GM12892 (cell line): ENCODE measurements around the gene ZDHHC11B. TPM values are rescaled to one million over a fixed set of nuclear protein-coding genes. Genes with fewer than 3 reads are reported as not detected.
"Not testable (repeated sequence)": the region's sequence is repeated elsewhere in the genome, so short reads cannot be mapped to it uniquely, and the experiment has no call there.

Experiments used
- DNase-seq: peaks from one replicate; pipeline ENCODE4 v3.0.0; 2011; ENCODE audit not compliant: insufficient read length
- FAIRE-seq: peaks from 2 replicates; lab custom pipeline; 2011; peaks lifted over from hg19 to GRCh38; lab: Jason Lieb, UNC
- POLR2A ChIP-seq: IDR thresholded peaks from 2 replicates; pipeline ENCODE4 v1.6.1; 2011; ENCODE audit warnings: low read depth, low read length, control low read depth
- POLR2AphosphoS5 ChIP-seq: IDR thresholded peaks from 2 replicates; pipeline ENCODE4 v1.6.1; 2011; ENCODE audit warnings: low read depth, low read length, control low read depth
- TAF1 ChIP-seq: IDR thresholded peaks from 2 replicates; pipeline ENCODE4 v1.6.1; 2011; ENCODE audit warnings: low read depth, mild to moderate bottlenecking, control low read depth, low read length, borderline replicate concordance
- polyA plus RNA-seq: library from polyadenylated mRNA; unstranded; fragments of >200 nt; gene quantifications from one replicate; pipeline ENCODE4 v1.2.1, GENCODE V29; 2012; ENCODE audit warnings: missing spikeins, inconsistent platforms; ENCODE audit not compliant: missing spikeins

Gene ZDHHC11B
- polyA plus RNA-seq: 0.15 TPM

- not testable (repeated sequence) for FAIRE-seq
- peak; percentile 85 for DNase-seq
Measured at GRCh38 chr5:784428-785177, at the start of gene ZDHHC11B. Gene ZDHHC11B, minus strand, starts transcription at chr5:784729. Its CDS starts 17,810 bp downstream, at chr5:766919.

GRCh38 chr5:834013-834412 lies 49.5 kb upstream of the ZDHHC11B start:
- FAIRE-seq, DNase-seq: not testable (repeated sequence)

- DNase-seq, FAIRE-seq: not testable (repeated sequence)
Measured at GRCh38 chr5:828194-828593, 43.7 kb upstream of the ZDHHC11B start.

GRCh38 chr5:825544-825943 lies 41.0 kb upstream of the ZDHHC11B start:
- DNase-seq, FAIRE-seq: not testable (repeated sequence)

- DNase-seq (no peak), FAIRE-seq (no peak)
- TF ChIP-seq POLR2AphosphoS5 (no peak), POLR2A (no peak), TAF1 (no peak)
Measured at GRCh38 chr5:821504-821903, 37.0 kb upstream of the ZDHHC11B start.

GRCh38 chr5:820245-820644 lies 35.7 kb upstream of the ZDHHC11B start:
- FAIRE-seq (no peak), DNase-seq (no peak)
- TF ChIP-seq POLR2AphosphoS5 (no peak), POLR2A (no peak), TAF1 (no peak)

- TF ChIP-seq POLR2AphosphoS5 (no peak), POLR2A (no peak), TAF1 (no peak)
- FAIRE-seq (no peak), DNase-seq (no peak)
Measured at GRCh38 chr5:819078-819477, 34.5 kb upstream of the ZDHHC11B start.

GRCh38 chr5:816176-816575 lies 31.6 kb upstream of the ZDHHC11B start:
- FAIRE-seq (no peak), DNase-seq (no peak)
- TF ChIP-seq TAF1 (no peak), POLR2AphosphoS5 (no peak), POLR2A (no peak)

- TF ChIP-seq TAF1: no peak
- TF ChIP-seq POLR2AphosphoS5: no peak
- DNase-seq: no peak
- no peak for FAIRE-seq
Measured at GRCh38 chr5:815449-815848, 30.9 kb upstream of the ZDHHC11B start.

- FAIRE-seq, DNase-seq: not testable (repeated sequence)
Measured at GRCh38 chr5:813575-813974, 29.0 kb upstream of the ZDHHC11B start.

GRCh38 chr5:811384-811783 lies 26.9 kb upstream of the ZDHHC11B start:
- DNase-seq, FAIRE-seq: not testable (repeated sequence)

GRCh38 chr5:807719-808514 lies 23.4 kb upstream of the ZDHHC11B start:
- not testable (repeated sequence) for FAIRE-seq, DNase-seq

- FAIRE-seq (no peak), DNase-seq (no peak)
Measured at GRCh38 chr5:801472-801871, 16.9 kb upstream of the ZDHHC11B start.

GRCh38 chr5:801055-801454 lies 16.5 kb upstream of the ZDHHC11B start:
- FAIRE-seq, DNase-seq: not testable (repeated sequence)

More at GRCh38 chr5:801472-801871, 16.9 kb upstream of the ZDHHC11B start:
- no peak for TF ChIP-seq POLR2AphosphoS5
- no peak for TF ChIP-seq POLR2A
- TF ChIP-seq TAF1: no peak

- not testable (repeated sequence) for FAIRE-seq, DNase-seq
Measured at GRCh38 chr5:798505-799138, 14.1 kb upstream of the ZDHHC11B start.

- DNase-seq, FAIRE-seq: not testable (repeated sequence)
Measured at GRCh38 chr5:797986-798385, 13.5 kb upstream of the ZDHHC11B start.

- not testable (repeated sequence) for DNase-seq, FAIRE-seq
Measured at GRCh38 chr5:795873-796272, 11.3 kb upstream of the ZDHHC11B start.

GRCh38 chr5:794948-795347 lies 10.4 kb upstream of the ZDHHC11B start:
- not testable (repeated sequence) for FAIRE-seq, DNase-seq
